Stomach smooth muscle (tissue), 2 donors: ENCODE data around the gene SH2D6.
"Not testable (repeated sequence)": the region's sequence is repeated elsewhere in the genome, so short reads cannot be mapped to it uniquely, and the experiment has no call there.

Experiments used
- H3K27ac ChIP-seq: one replicate; pipeline ENCODE4 v1.7.0; 2013; ENCODE audit warnings: mild to moderate bottlenecking, low read length, inconsistent platforms
- H3K27me3 ChIP-seq, 2 donors: one replicate each; pipeline ENCODE4 v1.7.0; 2013; ENCODE audit warnings: low read length in 2 of 2; ENCODE audit not compliant: insufficient read depth in 2 of 2, control insufficient read depth in 1 of 2
- H3K36me3 ChIP-seq, 2 donors: one replicate each; pipeline ENCODE4 v1.7.0; 2013; ENCODE audit warnings: low read length in 2 of 2; ENCODE audit not compliant: control insufficient read depth in 2 of 2, insufficient read depth in 2 of 2
- H3K4me1 ChIP-seq: one replicate; pipeline ENCODE4 v1.7.0; 2013; ENCODE audit warnings: low read length; ENCODE audit not compliant: control insufficient read depth, insufficient read depth
- H3K4me3 ChIP-seq, 2 donors: one replicate each; pipeline ENCODE4 v1.7.0; 2013; ENCODE audit warnings: low read length in 2 of 2
- H3K9ac ChIP-seq, 2 donors: one replicate each; pipeline ENCODE4 v1.7.0; 2013; ENCODE audit warnings: low read length in 2 of 2, mild to moderate bottlenecking in 1 of 2
- H3K9me3 ChIP-seq, 2 donors: one replicate each; pipeline ENCODE4 v1.7.0; 2013; ENCODE audit warnings: low read length in 2 of 2; ENCODE audit not compliant: control insufficient read depth in 2 of 2
- donor health status: healthy.
- donor health status: Pancreatic carcinoma.

The SH2D6 gene

GRCh38 chr2:85411405-85411748 lies 7.1 kb upstream of the SH2D6 start:
- H3K9me3 ChIP-seq = no peaks in the 10 kb centered on the region
- no peak overlapping the region for H3K4me3 ChIP-seq
- H3K27me3 ChIP-seq = no peaks in the 10 kb centered on the region
- H3K27ac ChIP-seq = no peak overlapping the region
- H3K4me1 ChIP-seq = peaks cover 22% of the 10 kb centered on the region
- no peaks in the 10 kb centered on the region for H3K36me3 ChIP-seq
- H3K9ac ChIP-seq = no peak overlapping the region

DNA sequence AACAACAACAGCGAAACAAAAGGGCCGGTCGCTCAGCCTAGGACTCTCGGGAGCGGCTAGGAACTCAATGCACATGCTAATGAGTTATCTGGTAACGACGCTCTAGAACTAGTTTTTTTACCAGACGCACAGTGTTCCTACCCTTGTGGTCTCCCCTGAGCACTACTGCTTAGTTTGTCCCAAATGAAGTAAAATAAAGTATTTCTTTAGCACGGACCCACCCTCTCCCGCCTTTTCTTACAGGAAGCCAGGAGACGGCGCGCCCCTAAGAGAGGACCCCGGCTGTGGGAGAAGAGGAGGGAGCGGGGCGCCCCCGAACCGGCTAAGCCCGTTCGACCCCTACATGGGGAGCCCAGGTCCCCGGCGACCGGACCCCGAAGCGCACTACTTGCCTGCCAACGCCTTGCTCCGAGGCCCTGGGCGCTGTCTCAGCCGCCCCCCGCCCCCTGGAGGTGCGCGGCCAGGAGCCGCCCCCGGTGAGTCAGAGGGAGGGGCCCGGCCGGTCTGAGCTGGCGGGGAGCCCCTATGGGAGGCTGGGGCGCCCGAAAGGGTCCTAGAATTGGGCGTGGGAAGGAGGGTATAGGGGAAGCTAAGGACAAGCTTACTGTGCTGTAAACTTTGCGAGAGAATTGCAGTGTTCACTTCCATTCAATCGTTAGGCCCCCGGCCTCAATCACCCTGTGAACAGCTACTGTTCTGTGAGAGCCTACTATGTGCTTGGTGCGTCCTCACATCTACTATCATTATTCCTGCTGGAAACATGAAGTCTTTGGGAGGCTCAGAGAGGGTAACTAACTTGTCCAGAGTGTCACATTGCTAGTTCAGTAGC lies 4.7 kb upstream of the SH2D6 start:
- Histone ChIP-seq H3K9ac (peak overlapping the region; percentile 76), H3K36me3 (no peaks in the 10 kb centered on the region), H3K27ac (no peak overlapping the region), H3K4me3 (peak overlapping the region; percentile 80 to 81), H3K9me3 (no peaks in the 10 kb centered on the region), H3K27me3 (no peaks in the 10 kb centered on the region), H3K4me1 (peaks cover 19% of the 10 kb centered on the region)

DNA sequence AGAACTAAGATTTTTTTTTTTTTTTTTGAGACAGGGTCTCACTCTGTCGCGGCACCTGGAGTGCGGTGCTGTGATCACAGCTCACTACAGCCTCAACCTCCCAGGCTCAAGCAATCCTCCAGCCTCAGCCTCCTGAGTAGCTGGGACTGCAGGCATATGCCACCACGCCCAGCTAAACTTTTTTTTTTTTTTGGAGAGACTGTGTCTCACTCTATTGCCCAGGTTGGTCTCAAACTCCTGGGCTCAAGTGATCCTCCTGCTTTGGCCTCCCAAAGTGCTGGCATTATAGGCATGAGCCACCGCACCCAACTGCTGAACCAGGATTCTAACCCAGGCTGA lies 4.1 kb upstream of the SH2D6 start:
- not testable (repeated sequence) for H3K27me3 ChIP-seq, H3K27ac ChIP-seq, H3K36me3 ChIP-seq, H3K9me3 ChIP-seq
- peaks cover 23% of the 10 kb centered on the region for H3K4me1 ChIP-seq
- peak overlapping the region; percentile 80 to 81 for H3K4me3 ChIP-seq
- H3K9ac ChIP-seq = peak overlapping the region; percentile 76

GRCh38 chr2:85414761-85415553 lies 3.6 kb upstream of the SH2D6 start:
- Histone ChIP-seq H3K27me3 (no peaks in the 10 kb centered on the region), H3K27ac (no peak overlapping the region), H3K4me1 (peaks cover 20% of the 10 kb centered on the region)

DNA sequence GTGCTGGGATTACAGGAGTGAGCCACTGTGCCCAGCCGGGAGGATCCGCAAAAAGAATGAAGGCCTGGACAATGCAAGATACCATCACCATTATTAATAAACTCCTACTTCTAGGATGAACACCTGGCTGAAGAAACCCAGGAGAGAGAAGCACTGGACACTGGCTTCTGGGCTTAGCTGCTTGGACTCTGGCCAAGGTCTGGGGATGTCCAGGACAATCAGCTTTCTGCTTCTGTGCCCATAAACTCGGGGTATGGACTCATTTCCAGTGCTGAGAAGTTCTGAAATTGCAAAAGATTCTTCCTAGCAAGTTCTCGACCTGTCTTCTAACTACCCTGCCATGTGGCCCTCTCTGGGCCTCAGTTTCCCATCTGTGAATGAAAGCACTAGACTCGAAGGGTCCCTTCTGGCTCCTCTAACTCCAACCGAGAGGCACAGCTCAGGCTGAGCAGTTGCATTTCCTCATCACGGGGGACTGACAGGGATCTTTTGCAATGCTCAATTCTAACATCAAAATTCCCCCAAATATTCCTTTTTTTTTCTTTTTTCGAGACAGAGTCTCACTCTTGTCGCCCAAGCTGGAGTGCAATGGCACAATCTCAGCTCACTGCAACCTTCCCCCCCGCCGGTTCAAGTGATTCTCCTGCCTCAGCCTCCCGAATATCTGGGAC lies 2.4 kb upstream of the SH2D6 start:
- H3K4me1 ChIP-seq = peaks cover 25% of the 10 kb centered on the region

More at GRCh38 chr2:85414761-85415553, 3.6 kb upstream of the SH2D6 start:
- H3K9me3 ChIP-seq = no peaks in the 10 kb centered on the region
- H3K36me3 ChIP-seq = no peaks in the 10 kb centered on the region
- no peak overlapping the region for H3K9ac ChIP-seq
- no peak overlapping the region for H3K4me3 ChIP-seq

GRCh38 chr2:85419009-85419675 lies 628 bp downstream of the SH2D6 start:
- no peaks in the 10 kb centered on the region for H3K27me3 ChIP-seq
- peaks cover 23% of the 10 kb centered on the region for H3K4me1 ChIP-seq
- H3K27ac ChIP-seq = peak overlapping the region; percentile 87
- H3K9ac ChIP-seq = peak overlapping the region; percentile 73 to 90
- no peaks in the 10 kb centered on the region for H3K9me3 ChIP-seq
- H3K36me3 ChIP-seq = no peaks in the 10 kb centered on the region
- peak overlapping the region; percentile 83 to 93 for H3K4me3 ChIP-seq

More for the DNA sequence above, 2.4 kb upstream of the SH2D6 start:
- Histone ChIP-seq H3K27ac (no peak overlapping the region), H3K9me3 (no peaks in the 10 kb centered on the region), H3K9ac (no peak overlapping the region), H3K4me3 (no peak overlapping the region), H3K27me3 (no peaks in the 10 kb centered on the region), H3K36me3 (no peaks in the 10 kb centered on the region)

- no peaks in the 10 kb centered on the region for H3K9me3 ChIP-seq
- H3K27ac ChIP-seq = peak overlapping the region; percentile 55
- peaks cover 21% of the 10 kb centered on the region for H3K4me1 ChIP-seq
- peak overlapping the region; percentile 44 to 66 for H3K4me3 ChIP-seq
- no peaks in the 10 kb centered on the region for H3K36me3 ChIP-seq
- peak overlapping the region; percentile 52 to 55 for H3K9ac ChIP-seq
- no peaks in the 10 kb centered on the region for H3K27me3 ChIP-seq
Measured at GRCh38 chr2:85420536-85421259, 2.2 kb downstream of the SH2D6 start.

DNA sequence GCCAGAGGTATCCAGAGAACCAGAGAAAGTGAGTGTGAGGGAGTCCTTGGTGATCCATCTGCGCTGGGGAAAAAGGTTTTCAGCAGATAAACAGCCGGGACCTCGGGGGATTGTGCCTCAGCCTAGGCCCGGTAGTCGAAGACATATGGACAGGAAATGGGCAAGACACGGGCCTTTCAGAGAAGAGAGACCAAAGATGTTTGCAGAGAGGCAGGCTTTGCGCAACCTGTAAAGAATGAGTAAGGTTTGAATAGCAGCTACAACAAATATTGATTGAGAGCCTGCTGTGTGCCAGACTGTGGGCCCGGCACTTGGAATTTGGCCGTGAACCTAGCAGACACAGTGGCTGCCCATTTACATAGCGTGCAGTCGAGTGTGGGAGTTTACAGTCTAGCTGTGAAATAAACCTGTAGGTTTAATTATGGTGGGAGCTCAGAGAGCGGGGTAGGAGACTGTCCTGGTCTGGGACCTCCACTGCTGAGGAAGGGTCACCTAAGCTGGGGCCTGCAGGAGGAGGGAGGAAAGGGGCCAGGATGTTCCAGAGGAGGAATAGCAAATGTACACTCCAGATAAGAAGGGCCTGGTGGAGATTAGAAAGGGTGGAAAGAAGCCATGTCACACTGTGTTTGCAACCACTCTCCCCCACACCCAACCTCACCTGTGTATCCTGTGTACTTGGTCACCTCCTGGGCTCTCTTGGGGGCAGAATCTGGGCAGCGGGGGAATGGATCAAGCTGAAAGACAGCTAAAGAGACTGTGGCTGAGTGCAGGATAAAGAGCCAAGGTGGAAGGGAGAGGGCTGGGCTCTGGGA lies 3.0 kb downstream of the SH2D6 start:
- Histone ChIP-seq H3K36me3 (no peaks in the 10 kb centered on the region), H3K4me3 (peak overlapping the region in 1 of 2 donors; percentile 66), H3K9ac (peak overlapping the region; percentile 42 to 52), H3K4me1 (peaks cover 21% of the 10 kb centered on the region), H3K27me3 (no peaks in the 10 kb centered on the region), H3K9me3 (no peaks in the 10 kb centered on the region), H3K27ac (peak overlapping the region; percentile 55)

- H3K4me3 ChIP-seq = no peak overlapping the region
- peaks cover 21% of the 10 kb centered on the region for H3K4me1 ChIP-seq
- no peaks in the 10 kb centered on the region for H3K36me3 ChIP-seq
- no peaks in the 10 kb centered on the region for H3K27me3 ChIP-seq
- no peaks in the 10 kb centered on the region for H3K9me3 ChIP-seq
- no peak overlapping the region for H3K27ac ChIP-seq
- H3K9ac ChIP-seq = no peak overlapping the region
Measured at GRCh38 chr2:85422072-85422457, 3.6 kb downstream of the SH2D6 start.
